K562 (cell line): ENCODE data around the gene SLC25A18. TPM values are rescaled to one million over a fixed set of nuclear protein-coding genes. Genes with fewer than 3 reads are reported as not detected.

Experiments used
- ARNT ChIP-seq, 2 experiments: fragments of 450-650 bp; IDR thresholded peaks; 2 replicates each; pipeline ENCODE4 v1.6.1; 2016; ENCODE audit warnings: mild to moderate bottlenecking in 1 of 2
- CCNT2 ChIP-seq: IDR thresholded peaks from 2 replicates; pipeline ENCODE4 v1.6.1; 2011; ENCODE audit warnings: borderline replicate concordance, low read depth, mild to moderate bottlenecking, moderate library complexity, mixed read lengths, low read length; ENCODE audit not compliant: insufficient read length; ENCODE audit errors: extremely low read depth
- CHD1 ChIP-seq: fragments of 200-600 bp; sonication (generic); IDR thresholded peaks from one replicate; pipeline ENCODE4 v1.6.1; 2012; ENCODE audit warnings: mild to moderate bottlenecking, moderate library complexity, low read length, inconsistent platforms
- CREB3L1 ChIP-seq: fragments of 450-650 bp; IDR thresholded peaks from 2 replicates; pipeline ENCODE4 v1.6.1; 2014; ENCODE audit warnings: low read depth, mild to moderate bottlenecking, moderate library complexity, borderline replicate concordance
- DDX20 ChIP-seq: fragments of 450-650 bp; IDR thresholded peaks from 2 replicates; pipeline ENCODE4 v1.6.1; 2016; ENCODE audit warnings: missing genetic modification characterization, low read depth, mild to moderate bottlenecking, missing compliant biosample characterization, moderate library complexity
- FUS ChIP-seq: fragments of 200-400 bp; formaldehyde crosslinking; optimal IDR thresholded peaks from 2 replicates; pipeline ENCODE3; 2017; ENCODE audit warnings: low read depth, low read length
- GABPB2 ChIP-seq: fragments of 250-450 bp; sonication (Bioruptor Pico); conservative IDR thresholded peaks from 2 replicates; pipeline ENCODE4 v1.5.1; 2021; ENCODE audit warnings: mild to moderate bottlenecking
- HINFP ChIP-seq: fragments of 450-650 bp; conservative IDR thresholded peaks from 2 replicates; pipeline ENCODE4 v1.6.1; 2016; ENCODE audit warnings: missing genetic modification characterization, low read depth, mild to moderate bottlenecking, control low read depth, missing compliant biosample characterization
- LARP7 ChIP-seq: fragments of 450-650 bp; IDR thresholded peaks from 2 replicates; pipeline ENCODE4 v1.6.1; 2016
- MCM3 ChIP-seq: fragments of 450-650 bp; IDR thresholded peaks from 2 replicates; pipeline ENCODE4 v1.6.1; 2016
- NFE2 ChIP-seq: IDR thresholded peaks from 2 replicates; pipeline ENCODE4 v1.6.1; 2014; ENCODE audit warnings: antibody characterized with exemption, low read depth
- PHB2 ChIP-seq: fragments of 450-650 bp; IDR thresholded peaks from 2 replicates; pipeline ENCODE4 v1.6.1; 2017; ENCODE audit warnings: low read depth
- POU5F1 ChIP-seq: fragments of 150-350 bp; IDR thresholded peaks from 2 replicates; pipeline ENCODE4 v1.6.1; 2014; ENCODE audit warnings: borderline replicate concordance, low read length, low read depth, mild to moderate bottlenecking; ENCODE audit not compliant: partially characterized antibody
- RCOR1 ChIP-seq, 2 experiments: IDR thresholded peaks; 2 replicates each; pipeline ENCODE4 v1.6.1; 2012; ENCODE audit warnings: low read depth in 2 of 2, low read length in 2 of 2, borderline replicate concordance in 1 of 2, improper control_type of control experiment in 1 of 2
- ZBTB49 ChIP-seq: sonication (generic); formaldehyde crosslinking; IDR thresholded peaks from 2 replicates; pipeline ENCODE4 v1.8.0; 2022; ENCODE audit warnings: missing genetic modification reagents, mild to moderate bottlenecking, borderline replicate concordance
- ZKSCAN8 ChIP-seq: fragments of 200-800 bp; sonication (Bioruptor generic); IDR thresholded peaks from 2 replicates; pipeline ENCODE4 v1.6.1; 2016; ENCODE audit warnings: missing genetic modification characterization, missing compliant biosample characterization
- ZNF655 ChIP-seq: fragments of 250-450 bp; sonication (Bioruptor Pico); IDR thresholded peaks from 2 replicates; pipeline ENCODE4 v1.5.0; 2021
- polyA plus RNA-seq, 8 experiments: library from polyadenylated mRNA; depleted of rRNA in 4 of 8; stranded (reverse) in 5 of 8; unstranded in 3 of 8; fragments of >200 nt; fragmentation: Nextera tagmentation in 2 of 8; fragmentation: Illumina TruSeq in 1 of 8; extraction: Ambion mirVana in 2 of 8; extraction: Trizol in 1 of 8; gene quantifications; 2 replicates each; pipeline versions ENCODE4 v1.2.1 to v1.2.3, GENCODE V29; 2011 to 2014; ENCODE audit warnings: inconsistent platforms in 1 of 8, missing spikeins in 1 of 8
- total RNA-seq, 7 experiments: library from RNA; depleted of rRNA in 6 of 7; stranded (reverse); fragments of >200 nt in 6 of 7; fragmentation: Illumina TruSeq in 2 of 7; extraction: Trizol in 2 of 7; gene quantifications; 2 replicates each; pipeline versions ENCODE4 v1.2.1 to v1.2.3, GENCODE V29; 2011 to 2021; ENCODE audit warnings: low replicate concordance in 1 of 7

SLC25A18 gene
- total and polyA plus RNA-seq, 9 of the 15 experiments (the other 6 are each of a cell fraction or from before 2014, with no cell fraction given): 0.04 TPM; not detected in 8

GRCh38 chr22:17628406-17629172 is 65.3 kb downstream of the SLC25A18 start, which contains the start of gene ATP6V1E1 (continued):
- TF ChIP-seq ZNF655 (no peak), DDX20 (tag) (no peak), ARNT (IDR thresholded peaks at IDR 0.05) (no peak; a peak in 2 of 4 replicates), HINFP (no peak), ZBTB49 (CRISPR knock-in tag) (no peak), GABPB2 (CRISPR knock-in tag) (no peak), CCNT2 (no peak), ZKSCAN8 (CRISPR knock-in tag) (no peak), CHD1 (peak; percentile 60), NFE2 (no peak), MCM3 (no peak), PHB2 (no peak), CREB3L1 (peak; percentile 80; the same call in 1 of the 2 replicates), POU5F1 (no peak), RCOR1 (IDR thresholded peaks at IDR 0.05; ENCODE audit: borderline replicate concordance in 1 of 2, low read depth in 2 of 2, low read length in 2 of 2) (no peak; a peak in 2 of 4 replicates), LARP7 (peak; percentile 35; the same call in 1 of the 2 replicates), FUS (no peak)
